ENCODE data around the gene FOXB1. TPM values are rescaled to one million over a fixed set of nuclear protein-coding genes. Genes with fewer than 3 reads are reported as not detected.

Gene FOXB1
- total RNA-seq, 1 donor from 2014 or later, result not detected

DNA sequence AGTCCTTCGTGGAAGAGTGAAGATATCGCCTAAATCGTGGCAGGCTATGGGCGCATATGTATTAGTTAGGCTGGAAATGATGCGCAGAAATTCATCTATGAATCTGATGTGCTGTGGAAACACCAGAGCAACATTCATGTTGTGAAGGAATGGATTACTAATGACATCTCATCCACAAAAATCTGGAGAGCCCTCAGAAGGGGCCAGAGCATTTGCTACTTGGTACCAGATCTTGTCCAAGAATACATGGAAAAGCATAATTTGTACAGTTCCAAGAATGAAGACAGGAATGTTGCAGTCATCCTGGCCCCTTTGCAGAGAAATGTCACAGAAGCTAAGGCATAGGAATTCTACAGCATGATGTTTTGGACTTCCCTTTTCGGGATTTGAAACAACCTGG is 38.4 kb upstream of the FOXB1 start:
- H3K36me3 Mint-ChIP-seq (ENCODE audit: low read depth), result peaks cover 2% of the 10 kb centered on the region
- ATAC-seq (ENCODE audit: low read depth) (no peak), DNase-seq (no peak)
- no peak overlapping the region for H3K27ac Mint-ChIP-seq
- peaks cover 12% of the 10 kb centered on the region for H3K9me3 Mint-ChIP-seq
- H3K4me1 Mint-ChIP-seq, result no peaks in the 10 kb centered on the region
- ChIA-PET CTCF (no interaction called here), POLR2A (no interaction called here)
- TF ChIP-seq CTCF (IDR thresholded peaks at IDR 0.05), result no peak
- peaks cover 16% of the 10 kb centered on the region for H3K27me3 Mint-ChIP-seq
- intact Hi-C loops (cut with micrococcal nuclease), result no loop called here
- H3K4me3 Mint-ChIP-seq, result no peak overlapping the region

GRCh38 chr15:59966262-59966661 is 37.8 kb upstream of the FOXB1 start:
- H3K36me3 Mint-ChIP-seq (ENCODE audit: low read depth), result no peaks in the 10 kb centered on the region
- peaks cover 18% of the 10 kb centered on the region for H3K27me3 Mint-ChIP-seq
- no peak overlapping the region for H3K27ac Mint-ChIP-seq
- DNase-seq, result no peak
- no peak overlapping the region for H3K4me3 Mint-ChIP-seq
- H3K9me3 Mint-ChIP-seq, result peaks cover 8% of the 10 kb centered on the region
- ChIA-PET CTCF (no interaction called here), POLR2A (no interaction called here)
- TF ChIP-seq CTCF (IDR thresholded peaks at IDR 0.05), result no peak
- intact Hi-C loops (cut with micrococcal nuclease), result no loop called here
- no peaks in the 10 kb centered on the region for H3K4me1 Mint-ChIP-seq
- ATAC-seq (ENCODE audit: low read depth), result no peak

DNA sequence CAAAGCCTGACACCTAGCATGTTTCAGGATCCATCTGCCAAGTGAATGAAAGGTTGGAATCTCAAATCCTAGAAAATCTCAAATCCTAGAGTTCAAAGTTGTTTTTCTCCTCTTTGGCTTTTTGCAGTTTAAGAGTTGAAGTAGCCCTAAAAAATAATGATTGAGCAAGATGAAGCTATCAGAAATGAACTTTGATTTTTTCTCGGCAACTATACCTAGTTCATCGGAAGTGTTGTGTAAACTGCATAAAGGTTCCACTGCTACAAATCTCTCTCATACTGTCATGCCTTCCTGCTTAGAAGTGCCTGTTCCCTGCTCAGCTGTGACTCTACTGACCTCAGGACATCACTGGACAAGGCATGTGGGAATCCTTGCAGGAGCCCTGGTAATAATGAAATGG is 35.8 kb upstream of the FOXB1 start:
- Mint-ChIP-seq H3K27ac (no peak overlapping the region), H3K4me1 (no peaks in the 10 kb centered on the region), H3K36me3 (ENCODE audit: low read depth) (no peaks in the 10 kb centered on the region), H3K4me3 (no peak overlapping the region), H3K27me3 (peaks cover 18% of the 10 kb centered on the region), H3K9me3 (no peaks in the 10 kb centered on the region)
- DNase-seq, result no peak
- TF ChIP-seq CTCF (IDR thresholded peaks at IDR 0.05), result no peak
- no peak for ATAC-seq (ENCODE audit: low read depth)
- intact Hi-C loops (cut with micrococcal nuclease), result no loop called here
- ChIA-PET CTCF (no interaction called here), POLR2A (no interaction called here)

- Mint-ChIP-seq H3K4me3 (no peak overlapping the region), H3K9me3 (no peaks in the 10 kb centered on the region), H3K27me3 (peaks cover 25% of the 10 kb centered on the region), H3K4me1 (peaks cover 11% of the 10 kb centered on the region), H3K36me3 (ENCODE audit: low read depth) (no peaks in the 10 kb centered on the region), H3K27ac (no peak overlapping the region)
- TF ChIP-seq CTCF (IDR thresholded peaks at IDR 0.05), result no peak
- intact Hi-C loops (cut with micrococcal nuclease), result no loop called here
- DNase-seq, result no peak
- ATAC-seq (ENCODE audit: low read depth), result no peak
- ChIA-PET POLR2A (no interaction called here), CTCF (no interaction called here)
Observed at GRCh38 chr15:59972241-59972640, 31.9 kb upstream of the FOXB1 start.

DNA sequence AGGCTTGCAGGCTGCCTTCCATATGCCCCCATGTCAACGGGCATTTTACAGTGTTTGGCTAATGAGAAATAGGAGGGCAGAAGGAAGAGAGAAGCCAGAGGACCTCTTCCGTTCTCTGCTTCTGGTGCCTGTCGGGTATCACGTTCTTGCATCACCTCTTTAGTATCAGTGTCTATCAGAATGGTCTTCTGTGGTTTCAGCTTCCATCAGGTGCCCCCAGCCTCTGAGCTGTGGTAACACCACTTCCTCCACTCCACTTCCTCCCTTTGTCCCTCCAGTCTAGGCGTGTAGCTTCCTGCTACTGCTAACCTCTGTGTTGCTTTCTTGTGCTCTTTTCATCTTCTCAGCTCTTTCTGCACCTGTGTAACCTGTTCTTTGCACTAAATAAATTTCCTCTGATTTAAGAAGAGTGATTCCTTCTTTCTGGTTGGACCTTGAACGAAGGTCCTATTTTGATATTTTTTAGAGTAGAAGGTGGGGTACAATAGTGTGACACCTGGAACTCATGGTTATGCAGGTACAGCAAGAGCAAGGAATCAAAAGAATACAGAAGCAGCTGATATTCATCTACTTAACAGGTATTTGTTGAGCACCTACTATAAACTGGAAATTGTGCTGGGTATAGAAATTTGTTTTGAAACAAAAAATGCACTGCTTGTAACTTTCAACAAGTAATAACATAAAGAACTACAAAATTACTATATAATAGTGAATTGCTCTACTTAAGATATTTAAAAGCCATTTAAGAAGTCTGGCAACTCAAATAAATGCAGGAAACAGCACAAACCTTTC is 27.4 kb upstream of the FOXB1 start:
- intact Hi-C loops (cut with micrococcal nuclease), result no loop called here
- Mint-ChIP-seq H3K4me3 (no peak overlapping the region), H3K27me3 (peaks cover 14% of the 10 kb centered on the region), H3K27ac (no peak overlapping the region), H3K4me1 (peaks cover 11% of the 10 kb centered on the region), H3K36me3 (ENCODE audit: low read depth) (no peaks in the 10 kb centered on the region), H3K9me3 (peaks cover 4% of the 10 kb centered on the region)
- CTCF ChIA-PET, result no interaction called here
- TF ChIP-seq CTCF (IDR thresholded peaks at IDR 0.05), result no peak
- no peak for DNase-seq
- POLR2A ChIA-PET, result no interaction called here
- ATAC-seq (ENCODE audit: low read depth), result no peak
